HG03097 (cell line): ENCODE results near the gene BRSK1.

ENCODE experiments used
- ATAC-seq: cut with Tn5 transposase; IDR thresholded peaks from one replicate; pipeline ENCODE4 v1.9.1; 2021; ENCODE audit not compliant: unreplicated experiment, low FRiP score

The BRSK1 gene

GRCh38 chr19:55283548-55284377, at the start of gene BRSK1:
Gene BRSK1 (plus strand): TSS chr19:55283997. CDS start chr19:55284443, 446 bp downstream.
- ATAC-seq = no peak

DNA sequence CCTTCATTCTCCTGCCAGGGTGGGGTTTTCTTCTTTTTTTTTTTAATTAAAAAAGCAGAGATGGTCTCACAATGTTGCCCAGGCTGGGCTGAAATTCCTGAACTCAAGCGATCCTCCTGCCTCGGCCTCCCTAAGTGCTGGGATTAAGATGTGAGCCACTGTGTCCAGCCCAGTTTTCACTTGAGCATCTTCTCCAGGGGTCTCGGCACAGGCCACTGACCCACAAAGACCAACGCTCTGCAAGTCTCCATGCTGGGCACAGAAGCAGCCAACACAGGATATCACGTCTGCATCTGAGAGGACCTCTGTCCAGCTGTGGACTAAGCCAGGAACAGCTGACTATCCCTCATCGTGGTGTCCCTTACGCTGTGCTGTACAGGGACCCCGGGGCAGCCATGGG, 45.8 kb upstream of the BRSK1 start:
- no peak for ATAC-seq

- ATAC-seq = no peak
Observed at GRCh38 chr19:55239004-55239403, 44.8 kb upstream of the BRSK1 start.

- no peak for ATAC-seq
Observed at GRCh38 chr19:55240713-55241020, 43.1 kb upstream of the BRSK1 start.

DNA sequence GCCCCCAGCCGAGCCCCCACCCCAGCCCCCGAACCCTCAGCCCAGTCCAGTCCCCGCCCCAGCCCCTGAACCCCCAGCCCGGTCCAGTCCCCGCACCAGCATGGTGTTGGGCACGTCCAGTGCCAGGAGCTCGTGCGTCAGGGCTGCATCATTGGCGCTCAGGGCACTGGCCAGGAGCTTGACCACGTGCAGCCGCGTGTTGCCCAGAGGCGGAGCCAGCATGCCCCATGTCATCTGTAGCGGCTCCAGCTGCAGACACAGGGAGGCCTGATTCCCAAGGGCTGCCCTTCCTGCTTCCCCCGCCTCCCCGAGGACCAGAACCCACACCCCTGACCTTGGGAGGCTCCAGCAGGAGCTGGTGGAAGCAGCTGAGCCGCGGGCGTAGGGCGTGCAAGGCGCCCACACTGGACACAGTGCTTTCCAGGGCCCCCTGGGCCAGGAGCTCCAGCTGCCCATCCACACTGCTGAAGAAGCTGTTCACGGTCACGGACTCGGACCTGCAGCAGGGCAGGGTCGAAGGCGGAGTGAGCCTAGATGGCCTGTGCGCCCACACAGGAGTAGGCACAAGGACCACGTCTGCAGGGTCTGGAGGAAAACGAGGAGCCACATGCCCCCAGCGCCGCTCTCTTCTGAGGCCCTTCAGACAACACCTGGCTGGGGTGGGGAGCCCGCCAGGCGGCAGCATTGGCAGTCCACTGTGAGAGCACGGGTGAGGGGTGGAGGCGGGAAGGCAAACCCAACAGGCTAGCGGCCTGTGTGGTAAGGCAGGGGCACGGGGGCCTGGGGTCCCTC, 42.5 kb upstream of the BRSK1 start:
- ATAC-seq = no peak

DNA sequence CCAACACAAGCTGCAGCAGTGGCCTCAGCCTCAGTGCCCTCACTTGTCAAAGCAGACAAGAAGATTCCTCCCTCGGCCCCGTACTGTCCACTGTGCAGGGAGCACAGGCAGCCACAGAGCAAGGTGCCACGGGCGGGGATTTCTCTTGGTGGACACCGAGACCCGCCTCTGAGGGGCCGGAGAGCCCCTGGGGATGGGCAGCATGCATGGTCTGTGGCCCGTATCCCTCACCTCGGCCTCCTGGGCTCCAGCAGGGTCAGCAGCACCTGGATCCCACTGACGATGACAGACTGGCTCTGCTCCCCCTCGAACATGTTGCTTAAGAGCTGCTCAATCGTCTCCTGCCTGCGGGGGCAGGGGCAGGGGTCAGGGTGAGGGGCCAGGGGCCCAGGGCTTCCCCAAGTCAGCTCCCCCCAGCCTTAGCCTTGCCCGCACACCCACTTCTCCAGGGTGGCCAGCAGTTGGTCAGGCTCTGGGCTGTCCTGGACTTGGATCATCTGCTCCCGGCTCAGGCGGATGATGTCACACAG, 41.8 kb upstream of the BRSK1 start:
- ATAC-seq = no peak

DNA sequence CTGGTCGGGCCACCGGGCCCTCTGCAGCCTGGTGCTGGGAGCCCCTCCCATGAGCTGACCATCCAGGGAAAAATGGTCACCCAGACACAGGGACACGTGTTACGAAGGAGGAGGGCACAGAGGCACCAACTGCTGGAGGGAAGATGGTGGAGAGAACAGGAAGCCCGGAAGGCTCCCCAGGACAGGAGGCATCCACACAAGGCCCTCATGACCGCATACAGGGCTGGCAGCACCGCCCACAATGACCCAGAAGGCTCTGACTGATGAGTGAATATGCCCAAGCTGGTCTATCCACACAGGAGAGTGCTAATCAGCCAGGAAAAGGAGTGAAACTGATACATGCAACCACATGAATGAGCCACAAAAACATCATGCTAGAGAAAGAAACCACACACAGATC, 41.3 kb upstream of the BRSK1 start:
- ATAC-seq = no peak

DNA sequence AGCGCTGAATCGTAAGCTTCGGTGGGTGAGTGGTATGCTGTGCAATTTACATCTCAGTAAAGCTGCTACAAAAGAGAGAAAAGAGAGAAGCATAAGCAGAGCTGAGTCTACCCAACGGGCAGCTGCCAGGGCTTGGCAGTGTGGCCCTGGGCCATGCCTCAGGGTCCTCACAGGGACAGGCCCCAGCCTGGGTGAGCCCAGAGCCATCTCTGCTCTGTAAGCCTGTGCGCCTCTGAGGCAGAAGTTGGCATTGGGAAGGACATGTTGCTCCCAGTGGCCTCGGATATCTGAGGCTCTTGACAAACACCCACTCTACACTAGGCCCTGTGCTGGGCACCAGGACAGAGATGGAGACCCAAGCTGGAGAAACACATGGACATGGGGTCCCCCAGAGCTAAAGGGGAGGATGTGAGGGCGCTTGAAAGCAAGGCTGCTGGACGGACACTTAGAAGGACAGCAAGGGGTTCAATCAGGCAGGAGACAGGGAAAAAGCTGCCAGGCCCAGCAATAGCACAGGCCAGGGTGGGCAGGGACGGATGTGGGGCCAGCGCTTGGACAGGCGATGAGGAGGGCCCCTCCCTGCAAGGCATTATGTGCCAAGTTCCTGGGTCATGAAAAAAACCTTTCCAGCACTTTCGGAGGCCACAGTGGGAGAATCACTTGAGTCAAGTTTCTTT, 39.7 kb upstream of the BRSK1 start:
- no peak for ATAC-seq

DNA sequence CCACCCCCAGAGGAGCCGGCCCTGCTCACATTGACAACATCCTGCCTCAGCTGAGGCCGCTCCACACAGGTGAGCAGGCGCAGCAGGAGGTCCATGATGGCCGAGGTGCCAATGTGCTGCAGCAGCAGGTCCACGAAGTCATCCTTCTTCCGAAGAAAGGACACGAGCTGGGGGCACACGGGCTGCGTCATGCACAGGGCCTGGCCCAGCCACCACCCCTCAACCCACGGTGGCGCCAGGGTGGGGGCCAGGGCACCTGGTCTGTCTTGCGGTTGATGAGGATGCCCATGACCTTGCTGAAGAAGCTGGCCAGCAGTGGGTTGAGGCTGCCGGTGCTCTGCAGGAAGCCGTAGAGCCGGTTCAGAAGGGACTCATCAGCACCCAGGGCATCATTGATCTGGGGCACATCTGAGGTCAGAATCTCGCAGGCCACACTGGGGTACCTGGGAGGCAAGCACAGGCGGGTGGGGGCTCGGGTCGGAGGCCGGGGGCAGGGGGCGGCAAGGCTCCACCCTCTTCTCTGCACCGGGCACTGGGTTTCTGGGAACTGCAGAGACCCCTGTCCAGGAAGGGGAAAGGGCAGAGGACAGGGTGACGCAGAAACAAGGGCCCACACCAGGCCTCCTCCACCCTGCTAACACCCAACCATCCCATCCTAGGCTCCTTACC, 38.4 kb upstream of the BRSK1 start:
- ATAC-seq = no peak

DNA sequence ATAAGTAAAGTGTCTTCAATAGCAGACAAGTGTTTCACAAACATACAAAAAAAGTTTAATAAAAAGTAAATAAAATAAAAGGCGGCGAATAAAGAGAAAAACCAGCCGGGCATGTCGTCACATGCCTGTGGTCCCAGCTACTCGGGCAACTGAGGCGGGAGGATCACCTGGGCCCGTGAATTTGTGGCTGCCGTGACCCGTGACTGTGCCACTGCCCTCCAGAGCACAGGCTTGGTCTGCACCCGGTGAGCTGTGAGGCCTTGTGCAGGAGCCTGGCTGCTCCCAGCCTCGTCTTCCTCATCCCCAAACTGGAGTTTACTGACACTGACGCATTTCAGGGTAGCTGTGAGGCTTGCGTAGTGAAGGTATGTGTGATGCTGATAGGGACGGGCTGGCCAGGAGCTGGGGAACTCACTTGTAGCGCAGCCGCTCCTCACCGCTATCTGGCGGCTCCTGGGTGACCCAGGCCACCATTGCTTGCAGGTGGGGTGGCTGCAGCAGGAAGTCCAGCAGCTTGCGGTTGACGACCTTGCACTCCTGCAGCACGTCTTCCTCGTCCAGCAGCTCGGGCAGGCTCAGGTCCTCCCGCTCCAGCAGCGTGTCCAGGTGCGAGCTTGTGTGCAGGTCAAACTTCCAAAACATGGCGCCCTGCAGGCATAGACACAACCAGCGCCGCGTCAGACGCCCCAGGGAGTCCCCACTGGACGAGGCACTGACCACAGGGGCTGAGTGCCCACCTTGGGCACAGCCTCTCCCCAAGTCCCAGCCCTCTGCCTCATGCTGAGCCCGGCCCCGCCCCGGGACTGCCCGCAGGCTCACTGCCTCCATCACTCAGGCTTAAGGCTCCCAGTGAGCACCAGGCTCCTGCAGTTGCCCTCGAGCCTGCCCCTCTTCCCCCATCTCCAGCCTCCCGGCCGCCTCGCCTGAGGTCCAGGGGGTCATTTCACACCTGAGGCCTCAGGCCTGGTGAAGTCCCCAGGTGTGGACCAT, 37.0 kb upstream of the BRSK1 start:
- no peak for ATAC-seq

- ATAC-seq = no peak
Observed at GRCh38 chr19:55247621-55248099, 36.1 kb upstream of the BRSK1 start.

DNA sequence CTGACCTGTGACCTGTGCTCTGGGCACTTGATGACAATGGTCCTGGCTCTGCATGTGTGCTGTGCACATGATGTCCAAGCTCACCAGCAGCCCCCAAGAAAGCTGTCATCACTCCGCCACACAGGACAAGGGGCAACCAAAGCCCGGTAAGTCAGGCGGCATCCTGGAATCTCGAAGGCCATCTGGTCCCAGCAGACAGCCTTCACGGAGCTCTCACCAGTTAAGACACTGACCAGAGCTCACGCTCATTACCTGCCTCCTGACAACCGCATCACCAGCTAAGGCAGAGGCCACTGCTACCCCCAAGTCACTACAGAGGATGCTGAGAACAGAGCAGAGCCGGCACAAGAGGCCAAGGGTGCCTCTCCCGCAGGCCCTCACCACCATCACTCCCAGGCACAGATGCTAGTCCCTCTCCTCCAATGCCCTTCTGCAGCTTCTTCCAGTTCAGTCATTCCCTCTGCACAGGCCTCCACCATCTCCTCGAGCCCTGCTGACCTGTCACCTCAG, 35.6 kb upstream of the BRSK1 start:
- ATAC-seq = no peak

DNA sequence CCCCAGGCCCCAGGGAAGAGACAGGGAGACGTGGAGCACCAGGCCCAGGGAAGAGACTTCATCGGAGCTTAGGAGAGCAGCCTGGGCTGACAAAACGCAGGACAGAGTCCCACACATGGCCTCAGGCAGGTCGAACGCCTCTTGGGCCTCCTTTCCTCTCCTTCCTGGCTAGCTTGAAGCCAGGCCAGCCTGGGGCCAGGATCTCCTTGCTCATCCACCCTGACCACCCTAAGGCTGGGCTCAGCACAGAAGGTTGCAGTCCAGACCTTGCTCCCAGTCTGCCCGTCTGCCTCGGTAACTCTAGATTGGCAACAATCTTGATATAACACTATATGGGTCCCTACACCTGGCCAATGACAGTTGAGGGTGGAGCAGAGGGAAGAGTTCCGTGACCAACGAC, 35.1 kb upstream of the BRSK1 start:
- no peak for ATAC-seq

- ATAC-seq = no peak
Observed at GRCh38 chr19:55249841-55250240, 34.0 kb upstream of the BRSK1 start.

GRCh38 chr19:55250262-55251036, 33.3 kb upstream of the BRSK1 start:
- no peak for ATAC-seq

DNA sequence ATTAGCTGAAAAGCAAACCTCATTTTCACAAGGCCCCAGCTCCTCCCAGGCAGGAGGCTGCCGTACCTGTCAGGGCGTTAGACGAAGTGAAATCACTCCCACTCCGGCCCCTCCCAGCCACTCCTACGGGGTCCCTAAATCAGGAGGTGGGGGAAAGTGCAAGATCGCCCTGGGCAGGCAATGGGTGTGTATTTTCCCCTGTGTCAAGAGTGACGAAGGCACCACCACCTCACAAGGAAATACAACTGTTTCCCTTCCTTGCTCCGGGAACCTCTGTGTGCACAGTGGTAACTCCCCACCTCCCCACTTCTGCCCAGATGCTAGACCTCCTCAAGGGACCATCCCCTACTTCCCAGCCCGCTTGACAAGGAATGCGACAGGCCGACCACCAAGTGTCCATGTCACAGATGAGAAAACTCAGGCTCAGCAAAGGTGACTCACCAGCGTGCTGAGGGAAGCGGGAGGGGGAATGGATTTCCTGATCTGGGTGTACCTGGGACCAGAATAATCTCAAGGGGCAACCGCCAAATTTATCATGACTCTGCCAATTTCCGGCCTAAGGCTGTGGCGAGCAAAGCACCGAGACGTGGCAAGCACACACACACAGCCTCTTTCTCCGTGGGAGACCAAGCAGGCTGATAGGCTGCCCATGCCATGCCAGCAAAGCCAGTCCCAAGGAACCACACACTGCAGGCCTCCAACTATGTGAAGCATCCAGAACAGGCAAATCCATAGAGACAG, 32.3 kb upstream of the BRSK1 start:
- no peak for ATAC-seq

DNA sequence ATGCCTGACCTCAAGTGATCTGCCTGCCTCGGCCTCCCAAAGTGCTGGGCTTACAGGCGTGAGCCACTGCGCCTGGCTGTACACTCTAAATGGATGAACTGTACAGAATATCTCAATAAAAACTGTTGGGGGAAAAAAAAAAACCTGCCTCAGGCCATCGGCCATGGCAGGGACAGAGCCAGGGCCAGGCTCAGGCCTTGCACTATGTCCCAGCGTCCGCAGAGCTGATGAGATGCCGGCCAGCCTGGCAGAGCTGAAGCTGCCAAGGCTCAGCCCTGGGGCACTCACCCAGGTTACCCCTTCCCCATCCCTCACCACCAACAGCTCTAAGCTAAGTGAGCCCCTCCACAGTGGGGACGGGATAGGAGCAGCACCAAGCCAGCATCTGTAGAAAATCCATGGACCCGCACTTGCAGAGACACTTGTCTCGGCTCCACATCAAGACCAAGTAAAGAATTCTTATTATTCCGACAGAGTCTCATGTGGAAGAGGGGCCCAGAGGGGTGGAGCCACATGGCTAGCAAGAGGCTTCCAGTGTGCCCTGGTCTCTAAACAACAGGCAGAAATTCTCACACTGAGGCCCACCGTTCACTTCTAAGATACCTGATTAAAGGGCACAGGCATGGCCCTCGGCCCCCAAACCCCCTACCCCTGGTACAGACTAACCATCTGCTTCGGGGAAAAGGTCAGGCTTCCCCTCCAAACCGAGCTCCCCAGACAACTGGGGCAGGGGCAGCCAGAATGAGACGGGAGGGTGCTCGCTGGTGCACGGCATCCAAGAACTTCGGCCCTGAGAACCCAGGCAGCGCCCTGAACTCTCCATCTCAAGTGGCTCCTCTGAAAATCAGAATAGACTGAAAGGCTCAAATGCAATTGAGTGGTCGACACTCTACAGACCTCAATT, 30.8 kb upstream of the BRSK1 start:
- ATAC-seq = no peak
